ENCODE results near the gene UBFD1.

Gene UBFD1

GRCh38 chr16:23611936-23612335 lies 54.4 kb downstream of the UBFD1 start:
- no peak for DNase-seq

GRCh38 chr16:23615805-23616204 lies 58.3 kb downstream of the UBFD1 start:
- DNase-seq: no peak
